Measurements from ENCODE around the gene PLBD2.

The PLBD2 gene

GRCh38 chr12:113328368-113328889 lies 30.0 kb upstream of the PLBD2 start:
- Histone ChIP-seq H3K4me2 (ENCODE audit: low read length) (no peak overlapping the region), H2AFZ (no peak overlapping the region), H3K27me3 (ENCODE audit: control insufficient read depth, insufficient read depth, low read length) (no peaks in the 10 kb centered on the region), H3K36me3 (ENCODE audit: control insufficient read depth, insufficient read depth, low read length) (no peaks in the 10 kb centered on the region), H3K4me3 (ENCODE audit: low read depth, low read length) (no peak overlapping the region), H3K27ac (no peak overlapping the region), H3K79me2 (no peaks in the 10 kb centered on the region), H3K4me1 (no peaks in the 10 kb centered on the region), H3K9me3 (ENCODE audit: control insufficient read depth, low read length) (no peaks in the 10 kb centered on the region), H3K9ac (no peak overlapping the region)
- TF ChIP-seq CTCF (IDR thresholded peaks at IDR 0.05), result no peak

- no peaks in the 10 kb centered on the region for H3K36me3 ChIP-seq (ENCODE audit: control insufficient read depth, insufficient read depth, low read length)
- no peak overlapping the region for H3K9ac ChIP-seq
- no peak overlapping the region for H3K4me3 ChIP-seq (ENCODE audit: low read depth, low read length)
- H3K9me3 ChIP-seq (ENCODE audit: control insufficient read depth, low read length), result no peaks in the 10 kb centered on the region
- H3K4me1 ChIP-seq, result no peaks in the 10 kb centered on the region
- no peaks in the 10 kb centered on the region for H3K79me2 ChIP-seq
- H3K4me2 ChIP-seq (ENCODE audit: low read length), result no peak overlapping the region
- H3K27ac ChIP-seq, result no peak overlapping the region
- no peak overlapping the region for H2AFZ ChIP-seq
- H3K27me3 ChIP-seq (ENCODE audit: control insufficient read depth, insufficient read depth, low read length), result no peaks in the 10 kb centered on the region
- no peak for TF ChIP-seq CTCF (IDR thresholded peaks at IDR 0.05)
These were observed 29.2 kb upstream of the PLBD2 start for GRCh38 chr12:113329022-113329790.

- Histone ChIP-seq H2AFZ (no peak overlapping the region), H3K27me3 (ENCODE audit: control insufficient read depth, insufficient read depth, low read length) (no peaks in the 10 kb centered on the region), H3K4me3 (ENCODE audit: low read depth, low read length) (no peak overlapping the region), H3K27ac (no peak overlapping the region), H3K9ac (no peak overlapping the region), H3K79me2 (no peaks in the 10 kb centered on the region), H3K36me3 (ENCODE audit: control insufficient read depth, insufficient read depth, low read length) (no peaks in the 10 kb centered on the region), H3K9me3 (ENCODE audit: control insufficient read depth, low read length) (no peaks in the 10 kb centered on the region), H3K4me2 (ENCODE audit: low read length) (no peak overlapping the region), H3K4me1 (no peaks in the 10 kb centered on the region)
- TF ChIP-seq CTCF (IDR thresholded peaks at IDR 0.05), result no peak
These were observed 28.5 kb upstream of the PLBD2 start for GRCh38 chr12:113329791-113330417.

- Histone ChIP-seq H3K4me2 (ENCODE audit: low read length) (no peak overlapping the region), H3K27me3 (ENCODE audit: control insufficient read depth, insufficient read depth, low read length) (no peaks in the 10 kb centered on the region), H3K79me2 (no peaks in the 10 kb centered on the region), H3K9ac (no peak overlapping the region), H3K4me3 (ENCODE audit: low read depth, low read length) (no peak overlapping the region), H2AFZ (no peak overlapping the region), H3K27ac (no peak overlapping the region), H3K36me3 (ENCODE audit: control insufficient read depth, insufficient read depth, low read length) (no peaks in the 10 kb centered on the region), H3K4me1 (no peaks in the 10 kb centered on the region), H3K9me3 (ENCODE audit: control insufficient read depth, low read length) (no peaks in the 10 kb centered on the region)
- no peak for TF ChIP-seq CTCF (IDR thresholded peaks at IDR 0.05)
These were observed 27.9 kb upstream of the PLBD2 start for GRCh38 chr12:113330505-113330904.

Measured in parathyroid adenoma (tissue), 2 donors.